AG04449 (cell line): ENCODE results near the gene SCN5A.

ENCODE experiments used
- CTCF ChIA-PET: fragments of 350-600 bp; formaldehyde crosslinking; extraction: SDS; loops from one replicate; lab custom pipeline; 2021; ENCODE audit warnings: antibody characterized with exemption; lab: Yijun Ruan, JAX
- POLR2A ChIA-PET: fragments of 400-600, 350-600 bp; formaldehyde crosslinking; extraction: SDS; loops from one replicate; lab custom pipeline; 2020; ENCODE audit warnings: antibody characterized with exemption, inconsistent platforms; lab: Yijun Ruan, JAX
- DNase-seq: peaks from one replicate; pipeline ENCODE4 v3.0.0-alpha.2; 2010; ENCODE audit warnings: low read depth, low spot score
- H3K4me3 ChIP-seq: 2 replicates; pipeline ENCODE4 v1.5.1; 2011; ENCODE audit warnings: low read depth, mild to moderate bottlenecking, control low read depth, low read length
- CTCF ChIP-seq: IDR thresholded peaks from one replicate; pipeline ENCODE4 v1.5.1; 2011; ENCODE audit warnings: mild to moderate bottlenecking, moderate library complexity, low read length, control low read depth, inconsistent platforms; ENCODE audit not compliant: insufficient read depth; ENCODE audit errors: missing control alignments

Gene SCN5A

GRCh38 chr3:38560996-38561717, 88.3 kb downstream of the SCN5A start:
- POLR2A ChIA-PET = no interaction called here
- TF ChIP-seq CTCF = no peak
- no peak overlapping the region for H3K4me3 ChIP-seq
- DNase-seq = no peak
- CTCF ChIA-PET = no interaction called here

GRCh38 chr3:38560284-38560683, 89.2 kb downstream of the SCN5A start:
- H3K4me3 ChIP-seq = no peak overlapping the region
- ChIA-PET POLR2A (no interaction called here), CTCF (no interaction called here)
- no peak for DNase-seq
- TF ChIP-seq CTCF = no peak

- ChIA-PET POLR2A (no interaction called here), CTCF (no interaction called here)
- H3K4me3 ChIP-seq = no peak overlapping the region
- DNase-seq = no peak
- TF ChIP-seq CTCF = no peak
These were observed 90.6 kb downstream of the SCN5A start for GRCh38 chr3:38558864-38559263.

- H3K4me3 ChIP-seq = no peak overlapping the region
- no peak for TF ChIP-seq CTCF
- DNase-seq = no peak
- CTCF ChIA-PET = no interaction called here
- POLR2A ChIA-PET = no interaction called here
These were observed 92.7 kb downstream of the SCN5A start for GRCh38 chr3:38556640-38557358.

- no peak overlapping the region for H3K4me3 ChIP-seq
- ChIA-PET POLR2A (no interaction called here), CTCF (no interaction called here)
- TF ChIP-seq CTCF = no peak
- no peak for DNase-seq
These were observed 93.6 kb downstream of the SCN5A start for GRCh38 chr3:38555926-38556325.

GRCh38 chr3:38555149-38555840, 94.2 kb downstream of the SCN5A start:
- TF ChIP-seq CTCF = no peak
- DNase-seq = no peak
- ChIA-PET POLR2A (no interaction called here), CTCF (no interaction called here)
- H3K4me3 ChIP-seq = no peak overlapping the region
